B cell (primary cell): ENCODE results near the gene PPP2R2C.

Experiments used
- CTCF ChIP-seq: fragments of 200-600 bp; IDR thresholded peaks from one replicate; pipeline ENCODE4 v1.8.0; 2022; ENCODE audit warnings: antibody characterized with exemption, mild to moderate bottlenecking
- EZH2 ChIP-seq: IDR thresholded peaks from 2 replicates; pipeline ENCODE4 v1.6.1; 2012; ENCODE audit warnings: borderline replicate concordance, low read depth, mild to moderate bottlenecking, moderate library complexity, low read length; ENCODE audit not compliant: insufficient read depth, poor library complexity, severe bottlenecking

- TF ChIP-seq CTCF (no peak), EZH2 (no peak)
Observed at GRCh38 chr4:6271701-6272465, 200.5 kb downstream of the PPP2R2C start.
